NCI-H1092 (cell line): ENCODE data around the gene FOXF1.

ENCODE experiments used
- DNase-seq: peaks from one replicate; lab custom pipeline; 2025; lab: John Stamatoyannopoulos, UW

The FOXF1 gene

GRCh38 chr16:86505185-86505898 is 5.0 kb upstream of the FOXF1 start:
- DNase-seq, result no peak

GRCh38 chr16:86505899-86506864 is 4.1 kb upstream of the FOXF1 start:
- DNase-seq, result no peak

GRCh38 chr16:86507173-86508027 is 2.9 kb upstream of the FOXF1 start:
- DNase-seq, result no peak

GRCh38 chr16:86508028-86508946 is 2.0 kb upstream of the FOXF1 start:
- DNase-seq, result no peak

GRCh38 chr16:86508947-86509758 is 1.2 kb upstream of the FOXF1 start:
- DNase-seq, result no peak

GRCh38 chr16:86509759-86510464 is 415 bp upstream of the FOXF1 start:
- no peak for DNase-seq

- no peak for DNase-seq
Observed at GRCh38 chr16:86511317-86512161, 1.2 kb downstream of the FOXF1 start.

GRCh38 chr16:86512301-86512859 is 2.1 kb downstream of the FOXF1 start:
- no peak for DNase-seq

- DNase-seq, result no peak
Observed at GRCh38 chr16:86512860-86513470, 2.6 kb downstream of the FOXF1 start.

- no peak for DNase-seq
Observed at GRCh38 chr16:86513471-86514277, 3.3 kb downstream of the FOXF1 start.

- DNase-seq, result no peak
Observed at GRCh38 chr16:86514481-86515376, 4.4 kb downstream of the FOXF1 start.

GRCh38 chr16:86515413-86515776 is 5.1 kb downstream of the FOXF1 start:
- DNase-seq, result no peak

GRCh38 chr16:86515777-86516622 is 5.7 kb downstream of the FOXF1 start:
- no peak for DNase-seq

- no peak for DNase-seq
Observed at GRCh38 chr16:86516623-86517003, 6.3 kb downstream of the FOXF1 start.

- DNase-seq, result no peak
Observed at GRCh38 chr16:86517033-86517432, 6.7 kb downstream of the FOXF1 start.
